Endothelial cell of umbilical vein (primary cell): ENCODE data around the gene MFNG. TPM values are rescaled to one million over a fixed set of nuclear protein-coding genes. Genes with fewer than 3 reads are reported as not detected.

Experiments used
- BruUV-seq: library from RNA; stranded (reverse); fragments of 400-500 nt; replicated peaks from 2 replicates; lab custom pipeline; 2021; lab: Mats Ljungman, UMichigan
- CTCF ChIA-PET: fragments of 300-600, 350-600 bp; sonication (Branson Sonifier 250); formaldehyde crosslinking; loops from one replicate; lab custom pipeline; 2021; ENCODE audit warnings: antibody characterized with exemption, inconsistent platforms; lab: Charles Lee
- POLR2A ChIA-PET: fragments of 300-600, 350-600 bp; sonication (Branson Sonifier 250); formaldehyde crosslinking; loops from one replicate; lab custom pipeline; 2021; ENCODE audit warnings: antibody characterized with exemption, inconsistent platforms; lab: Charles Lee
- DNase-seq: peaks from one replicate; pipeline ENCODE4 v3.0.0-alpha.2; 2011; ENCODE audit warnings: low read depth, low spot score
- FAIRE-seq: peaks from 2 replicates; lab custom pipeline; 2011; peaks lifted over from hg19 to GRCh38; lab: Jason Lieb, UNC
- H2AFZ ChIP-seq: 2 replicates; pipeline ENCODE4 v1.6.0; 2012; ENCODE audit warnings: low read depth, low read length, control low read depth, inconsistent platforms
- H3K27ac ChIP-seq: 2 replicates; pipeline ENCODE4 v1.5.1; 2011; ENCODE audit warnings: low read depth, mild to moderate bottlenecking, control low read depth, low read length, moderate library complexity; ENCODE audit not compliant: insufficient read depth
- H3K27me3 ChIP-seq, 2 experiments: 2 replicates each; pipeline versions ENCODE4 v1.6.0 to v1.6.1; 2011; ENCODE audit warnings: low read length in 2 of 2, mixed read lengths in 1 of 2; ENCODE audit not compliant: control insufficient read depth in 2 of 2, insufficient read depth in 2 of 2
- H3K36me3 ChIP-seq, 2 experiments: 2 replicates in 1 of 2; 3 replicates in 1 of 2; pipeline ENCODE4 v1.5.1; 2011; ENCODE audit warnings: low read length in 2 of 2, mild to moderate bottlenecking in 1 of 2, moderate library complexity in 1 of 2; ENCODE audit not compliant: control insufficient read depth in 2 of 2, insufficient read depth in 2 of 2; ENCODE audit errors: extremely low read depth in 1 of 2
- H3K4me1 ChIP-seq: 3 replicates; pipeline ENCODE4 v1.5.1; 2011; ENCODE audit warnings: mild to moderate bottlenecking, low read length; ENCODE audit not compliant: control insufficient read depth, insufficient read depth; ENCODE audit errors: extremely low read depth
- H3K4me2 ChIP-seq: 2 replicates; pipeline ENCODE4 v1.6.1; 2011; ENCODE audit warnings: low read length, control low read depth, mixed read lengths; ENCODE audit not compliant: insufficient read depth
- H3K4me3 ChIP-seq, 3 experiments: fragments of 200-600 bp in 1 of 3; sonication (generic), shearing (Covaris generic) in 1 of 3; replicated peaks in 1 of 3; 2 replicates each; pipeline ENCODE4 v1.5.1; 2011 to 2016; ENCODE audit warnings: control low read depth in 3 of 3, low read length in 3 of 3, mild to moderate bottlenecking in 2 of 3, inconsistent platforms in 1 of 3, low read depth in 1 of 3, moderate library complexity in 1 of 3; ENCODE audit not compliant: insufficient read depth in 1 of 3
- H3K79me2 ChIP-seq: 2 replicates; pipeline ENCODE4 v1.6.0; 2012; ENCODE audit warnings: low read length, inconsistent platforms; ENCODE audit not compliant: control insufficient read depth, insufficient read depth
- H3K9ac ChIP-seq: replicated peaks from 2 replicates; pipeline ENCODE3; 2011; ENCODE audit warnings: low read length, control low read depth; ENCODE audit not compliant: insufficient read depth; ENCODE audit errors: extremely low read depth
- H3K9me1 ChIP-seq: replicated peaks from 3 replicates; pipeline ENCODE4 v1.6.0; 2011; ENCODE audit warnings: mild to moderate bottlenecking, low read length; ENCODE audit not compliant: control insufficient read depth, insufficient read depth; ENCODE audit errors: extremely low read depth
- H3K9me3 ChIP-seq: replicated peaks from 2 replicates; pipeline ENCODE4 v1.5.1; 2012; ENCODE audit warnings: low read length, inconsistent platforms; ENCODE audit not compliant: control insufficient read depth, insufficient read depth
- H4K20me1 ChIP-seq: replicated peaks from 2 replicates; pipeline ENCODE3; 2011; ENCODE audit warnings: mild to moderate bottlenecking, low read length; ENCODE audit not compliant: control insufficient read depth, insufficient read depth; ENCODE audit errors: extremely low read depth
- CTCF ChIP-seq, 2 donors: IDR thresholded peaks; 1 replicate in 1 of 2; 2 replicates in 1 of 2; pipeline ENCODE4 v1.5.1; 2011; ENCODE audit warnings: low read length in 2 of 2, mild to moderate bottlenecking in 2 of 2, moderate library complexity in 2 of 2, control low read depth in 1 of 2, inconsistent platforms in 1 of 2, low read depth in 1 of 2; ENCODE audit not compliant: insufficient read depth in 1 of 2; ENCODE audit errors: extremely low read depth in 1 of 2
- EZH2 ChIP-seq: IDR thresholded peaks from 2 replicates; pipeline ENCODE4 v1.6.1; 2012; ENCODE audit warnings: borderline replicate concordance, low read depth, mild to moderate bottlenecking, moderate library complexity, low read length, inconsistent platforms; ENCODE audit not compliant: severe bottlenecking
- FOS ChIP-seq: IDR thresholded peaks from 2 replicates; pipeline ENCODE4 v1.6.1; 2011; ENCODE audit warnings: mild to moderate bottlenecking, low read length, moderate library complexity, borderline replicate concordance; ENCODE audit not compliant: insufficient read depth
- GATA2 ChIP-seq: IDR thresholded peaks from 2 replicates; pipeline ENCODE4 v1.7.0; 2011; ENCODE audit warnings: low read depth, mild to moderate bottlenecking, moderate library complexity, mixed read lengths, low read length; ENCODE audit not compliant: insufficient read length, insufficient read depth
- JUN ChIP-seq: IDR thresholded peaks from 2 replicates; pipeline ENCODE4 v1.6.1; 2011; ENCODE audit warnings: borderline replicate concordance, low read depth; ENCODE audit not compliant: insufficient read length, insufficient read depth
- MYC ChIP-seq: IDR thresholded peaks from one replicate; pipeline ENCODE4 v1.6.1; 2011; ENCODE audit warnings: mild to moderate bottlenecking, low read depth, low read length
- POLR2A ChIP-seq: IDR thresholded peaks from 2 replicates; pipeline ENCODE4 v1.6.1; 2012; ENCODE audit warnings: low read depth, mild to moderate bottlenecking, control low read depth, low read length
- POLR2AphosphoS5 ChIP-seq: IDR thresholded peaks from 2 replicates; pipeline ENCODE4 v1.6.1; 2012; ENCODE audit warnings: low read depth, mild to moderate bottlenecking, control low read depth, low read length, moderate library complexity; ENCODE audit not compliant: insufficient read depth
- dilution Hi-C: fragments of 300-500 bp; cut with MboI; formaldehyde crosslinking; loops from one replicate; pipeline ENCODE4 v1.15.0; 2019; ENCODE audit warnings: low sequenced_read_pairs; ENCODE audit not compliant: extremely low pct_ligation_motif_present
- intact Hi-C: fragments of 100-400 bp; cut with micrococcal nuclease; formaldehyde crosslinking; loops from one replicate; pipeline ENCODE4 v1.10.0; 2022
- polyA plus RNA-seq, 4 experiments: library from polyadenylated mRNA; depleted of rRNA in 3 of 4; stranded (reverse) in 3 of 4; unstranded in 1 of 4; fragments of >200 nt; gene quantifications; 2 replicates each; pipeline versions ENCODE4 v1.2.1 to v1.2.3, GENCODE V29; 2011 to 2012; ENCODE audit warnings: missing spikeins in 1 of 4
- total RNA-seq: library from RNA; stranded (reverse); gene quantifications from 2 replicates; pipeline ENCODE4 v1.2.3, GENCODE V29; 2021
- TF ChIP-seq, protein P1 (sequence below): IDR thresholded peaks from 2 replicates; pipeline ENCODE4 v1.6.1; 2011; ENCODE audit not compliant: insufficient read depth, insufficient read length

MFNG gene
- total and polyA plus RNA-seq, 2 donors (not counting 3 experiments of a cell fraction or from before 2014, with no cell fraction given), result 188 to 257 TPM

DNA sequence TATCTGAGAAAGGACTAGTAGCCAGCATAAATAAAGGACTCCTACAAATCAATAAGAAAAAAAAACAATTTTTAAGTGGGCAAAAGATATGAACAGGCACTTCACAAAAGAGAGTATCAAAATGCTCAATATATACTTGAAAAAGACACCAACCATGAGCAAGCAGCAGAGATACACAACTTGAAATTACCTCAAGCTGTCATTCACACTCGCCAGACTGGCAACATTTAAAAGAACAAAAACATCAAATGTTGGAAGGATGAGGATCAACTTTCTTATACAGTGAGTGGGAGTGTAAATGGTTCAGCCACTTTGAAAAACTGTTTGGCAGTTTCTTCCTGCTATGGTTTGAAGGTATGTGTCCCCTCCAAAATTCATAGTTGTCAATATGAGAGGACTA, 35.0 kb downstream of the MFNG start:
- no peak overlapping the region for H3K27ac ChIP-seq
- no peak for TF ChIP-seq POLR2A
- TF ChIP-seq, protein P1, sequence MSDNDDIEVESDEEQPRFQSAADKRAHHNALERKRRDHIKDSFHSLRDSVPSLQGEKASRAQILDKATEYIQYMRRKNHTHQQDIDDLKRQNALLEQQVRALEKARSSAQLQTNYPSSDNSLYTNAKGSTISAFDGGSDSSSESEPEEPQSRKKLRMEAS, result no peak
- TF ChIP-seq FOS, result no peak
- no peak for TF ChIP-seq GATA2
- TF ChIP-seq CTCF (IDR thresholded peaks at IDR 0.05; ENCODE audit: extremely low read depth in 1 of 2, insufficient read depth in 1 of 2, low read depth in 1 of 2, low read length in 2 of 2), result no peak
- no peak for TF ChIP-seq JUN
- no peak for TF ChIP-seq POLR2AphosphoS5
- no peak for TF ChIP-seq MYC
- no peak for TF ChIP-seq EZH2
- intact Hi-C loops (no loop called here), dilution Hi-C loops (no loop called here)
- no peaks in the 10 kb centered on the region for H3K9me3 ChIP-seq
- DNase-seq (no peak), FAIRE-seq (no peak)
- no peak overlapping the region for H3K9ac ChIP-seq
- H3K36me3 ChIP-seq, result no peaks in the 10 kb centered on the region
- no peak overlapping the region for H3K4me2 ChIP-seq
- no peaks in the 10 kb centered on the region for H3K27me3 ChIP-seq
- H3K79me2 ChIP-seq, result no peaks in the 10 kb centered on the region
- no peaks in the 10 kb centered on the region for H4K20me1 ChIP-seq
- POLR2A ChIA-PET, result no interaction called here
- no peak overlapping the region for H3K4me3 ChIP-seq
- CTCF ChIA-PET, result no interaction called here
- peaks cover 23% of the 10 kb centered on the region for H3K4me1 ChIP-seq
- no peak overlapping the region for H2AFZ ChIP-seq
- BruUV-seq, result no TSS peak
- no peaks in the 10 kb centered on the region for H3K9me1 ChIP-seq
